ENCODE results near the gene CSTF1. TPM values are rescaled to one million over a fixed set of nuclear protein-coding genes. Genes with fewer than 3 reads are reported as not detected.

CSTF1 gene
- total and polyA plus RNA-seq, 2 experiments from 2014 or later = 15.4 to 34.8 TPM

- Histone ChIP-seq H3K27ac (no peak overlapping the region), H3K4me1 (ENCODE audit: insufficient read depth) (no peaks in the 10 kb centered on the region), H2AFZ (no peak overlapping the region), H3K4me2 (no peak overlapping the region), H3K4me3 (no peak overlapping the region), H3K36me3 (replicated peaks; ENCODE audit: insufficient read depth, low read depth) (no peaks in the 10 kb centered on the region), H3K9me2 (replicated peaks; ENCODE audit: insufficient read depth) (no peaks in the 10 kb centered on the region), H3K79me2 (no peaks in the 10 kb centered on the region), H3K9me3 (ENCODE audit: low read depth) (no peaks in the 10 kb centered on the region), H3K27me3 (no peaks in the 10 kb centered on the region), H4K20me1 (ENCODE audit: insufficient read depth, poor library complexity, severe bottlenecking) (no peaks in the 10 kb centered on the region)
- no peak for DNase-seq (ENCODE audit: low spot score)
- TF ChIP-seq EZH2phosphoT487 (IDR thresholded peaks at IDR 0.05; ENCODE audit: low read depth, severe bottlenecking, unreplicated experiment) (no peak), CTCF (IDR thresholded peaks at IDR 0.05; ENCODE audit: poor library complexity) (no peak), EZH2 (IDR thresholded peaks at IDR 0.05; ENCODE audit: borderline replicate concordance) (no peak)
- WGBS (ENCODE audit: low lambda C conversion rate, missing lambda C conversion rate) = 70% methylated on average over 3 of the region's 3 CpGs
Observed at GRCh38 chr20:56433221-56433879, 40.9 kb downstream of the CSTF1 start.

GRCh38 chr20:56433880-56434255, 41.4 kb downstream of the CSTF1 start:
- no peak for DNase-seq (ENCODE audit: low spot score)
- Histone ChIP-seq H3K27ac (no peak overlapping the region), H3K27me3 (no peaks in the 10 kb centered on the region), H3K79me2 (no peaks in the 10 kb centered on the region), H2AFZ (no peak overlapping the region), H3K9me3 (ENCODE audit: low read depth) (no peaks in the 10 kb centered on the region), H3K4me2 (no peak overlapping the region), H4K20me1 (ENCODE audit: insufficient read depth, poor library complexity, severe bottlenecking) (no peaks in the 10 kb centered on the region), H3K9me2 (replicated peaks; ENCODE audit: insufficient read depth) (no peaks in the 10 kb centered on the region), H3K36me3 (replicated peaks; ENCODE audit: insufficient read depth, low read depth) (no peaks in the 10 kb centered on the region), H3K4me1 (ENCODE audit: insufficient read depth) (no peaks in the 10 kb centered on the region), H3K4me3 (no peak overlapping the region)
- WGBS (ENCODE audit: low lambda C conversion rate, missing lambda C conversion rate) = 51% methylated on average over 6 of the region's 6 CpGs
- TF ChIP-seq EZH2 (IDR thresholded peaks at IDR 0.05; ENCODE audit: borderline replicate concordance) (no peak), EZH2phosphoT487 (IDR thresholded peaks at IDR 0.05; ENCODE audit: low read depth, severe bottlenecking, unreplicated experiment) (no peak)

GRCh38 chr20:56437196-56437960, 44.9 kb downstream of the CSTF1 start:
- Histone ChIP-seq H3K36me3 (replicated peaks; ENCODE audit: insufficient read depth, low read depth) (no peaks in the 10 kb centered on the region), H4K20me1 (ENCODE audit: insufficient read depth, poor library complexity, severe bottlenecking) (no peaks in the 10 kb centered on the region), H3K27me3 (no peaks in the 10 kb centered on the region), H3K4me2 (no peak overlapping the region), H3K79me2 (no peaks in the 10 kb centered on the region), H3K4me3 (no peak overlapping the region), H3K9me3 (ENCODE audit: low read depth) (no peaks in the 10 kb centered on the region), H2AFZ (no peak overlapping the region), H3K4me1 (ENCODE audit: insufficient read depth) (peaks cover 11% of the 10 kb centered on the region), H3K9me2 (replicated peaks; ENCODE audit: insufficient read depth) (no peaks in the 10 kb centered on the region), H3K27ac (no peak overlapping the region)
- TF ChIP-seq EZH2 (IDR thresholded peaks at IDR 0.05; ENCODE audit: borderline replicate concordance) (no peak), EZH2phosphoT487 (IDR thresholded peaks at IDR 0.05; ENCODE audit: low read depth, severe bottlenecking, unreplicated experiment) (no peak), CTCF (IDR thresholded peaks at IDR 0.05; ENCODE audit: poor library complexity) (no peak)
- DNase-seq (ENCODE audit: low spot score) = no peak
- WGBS (ENCODE audit: low lambda C conversion rate, missing lambda C conversion rate) = 88% methylated on average over 16 of the region's 20 CpGs

- H3K9me2 ChIP-seq (replicated peaks; ENCODE audit: insufficient read depth) = no peaks in the 10 kb centered on the region
- no peak overlapping the region for H2AFZ ChIP-seq
- no peaks in the 10 kb centered on the region for H3K9me3 ChIP-seq (ENCODE audit: low read depth)
- no peaks in the 10 kb centered on the region for H4K20me1 ChIP-seq (ENCODE audit: insufficient read depth, poor library complexity, severe bottlenecking)
- H3K36me3 ChIP-seq (replicated peaks; ENCODE audit: insufficient read depth, low read depth) = no peaks in the 10 kb centered on the region
- no peak overlapping the region for H3K4me3 ChIP-seq
- no peak for DNase-seq (ENCODE audit: low spot score)
- TF ChIP-seq CTCF (IDR thresholded peaks at IDR 0.05; ENCODE audit: poor library complexity) = no peak
- no peak for TF ChIP-seq EZH2 (IDR thresholded peaks at IDR 0.05; ENCODE audit: borderline replicate concordance)
- no peak for TF ChIP-seq EZH2phosphoT487 (IDR thresholded peaks at IDR 0.05; ENCODE audit: low read depth, severe bottlenecking, unreplicated experiment)
- no peaks in the 10 kb centered on the region for H3K79me2 ChIP-seq
- WGBS (ENCODE audit: low lambda C conversion rate, missing lambda C conversion rate) = 92% methylated on average over 4 of the region's 4 CpGs
- H3K4me2 ChIP-seq = no peak overlapping the region
- H3K4me1 ChIP-seq (ENCODE audit: insufficient read depth) = peaks cover 11% of the 10 kb centered on the region
- no peak overlapping the region for H3K27ac ChIP-seq
- no peaks in the 10 kb centered on the region for H3K27me3 ChIP-seq
Observed at GRCh38 chr20:56438284-56438683, 45.8 kb downstream of the CSTF1 start.

Data from hepatocyte (in vitro differentiated cells).